Measurements from ENCODE around the gene C16orf82. TPM values are rescaled to one million over a fixed set of nuclear protein-coding genes. Genes with fewer than 3 reads are reported as not detected.

C16orf82 gene
- total and polyA plus RNA-seq, 9 of the 15 experiments (the other 6 are each of a cell fraction or from before 2014, with no cell fraction given): not detected

DNA sequence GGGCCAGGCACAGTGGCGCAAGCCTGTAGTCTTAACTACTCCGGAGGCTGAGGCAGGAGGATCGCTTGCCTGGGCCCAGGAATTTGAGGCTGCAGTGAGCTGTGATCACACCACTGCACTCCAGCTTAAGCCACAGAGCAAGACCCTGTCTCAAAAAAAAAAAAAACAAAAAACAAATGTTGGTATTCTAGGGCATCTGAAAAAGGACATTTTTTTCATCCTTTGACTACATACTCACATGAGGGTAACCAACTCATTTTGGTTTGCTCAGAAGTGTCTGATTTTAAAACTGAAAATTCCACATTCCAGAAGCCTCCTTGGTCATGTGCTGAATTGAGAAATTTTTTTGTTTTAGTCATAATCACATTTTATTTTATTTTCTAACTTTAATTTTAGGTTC is 12.7 kb upstream of the C16orf82 start (continued):
- TF ChIP-seq, protein P1, sequence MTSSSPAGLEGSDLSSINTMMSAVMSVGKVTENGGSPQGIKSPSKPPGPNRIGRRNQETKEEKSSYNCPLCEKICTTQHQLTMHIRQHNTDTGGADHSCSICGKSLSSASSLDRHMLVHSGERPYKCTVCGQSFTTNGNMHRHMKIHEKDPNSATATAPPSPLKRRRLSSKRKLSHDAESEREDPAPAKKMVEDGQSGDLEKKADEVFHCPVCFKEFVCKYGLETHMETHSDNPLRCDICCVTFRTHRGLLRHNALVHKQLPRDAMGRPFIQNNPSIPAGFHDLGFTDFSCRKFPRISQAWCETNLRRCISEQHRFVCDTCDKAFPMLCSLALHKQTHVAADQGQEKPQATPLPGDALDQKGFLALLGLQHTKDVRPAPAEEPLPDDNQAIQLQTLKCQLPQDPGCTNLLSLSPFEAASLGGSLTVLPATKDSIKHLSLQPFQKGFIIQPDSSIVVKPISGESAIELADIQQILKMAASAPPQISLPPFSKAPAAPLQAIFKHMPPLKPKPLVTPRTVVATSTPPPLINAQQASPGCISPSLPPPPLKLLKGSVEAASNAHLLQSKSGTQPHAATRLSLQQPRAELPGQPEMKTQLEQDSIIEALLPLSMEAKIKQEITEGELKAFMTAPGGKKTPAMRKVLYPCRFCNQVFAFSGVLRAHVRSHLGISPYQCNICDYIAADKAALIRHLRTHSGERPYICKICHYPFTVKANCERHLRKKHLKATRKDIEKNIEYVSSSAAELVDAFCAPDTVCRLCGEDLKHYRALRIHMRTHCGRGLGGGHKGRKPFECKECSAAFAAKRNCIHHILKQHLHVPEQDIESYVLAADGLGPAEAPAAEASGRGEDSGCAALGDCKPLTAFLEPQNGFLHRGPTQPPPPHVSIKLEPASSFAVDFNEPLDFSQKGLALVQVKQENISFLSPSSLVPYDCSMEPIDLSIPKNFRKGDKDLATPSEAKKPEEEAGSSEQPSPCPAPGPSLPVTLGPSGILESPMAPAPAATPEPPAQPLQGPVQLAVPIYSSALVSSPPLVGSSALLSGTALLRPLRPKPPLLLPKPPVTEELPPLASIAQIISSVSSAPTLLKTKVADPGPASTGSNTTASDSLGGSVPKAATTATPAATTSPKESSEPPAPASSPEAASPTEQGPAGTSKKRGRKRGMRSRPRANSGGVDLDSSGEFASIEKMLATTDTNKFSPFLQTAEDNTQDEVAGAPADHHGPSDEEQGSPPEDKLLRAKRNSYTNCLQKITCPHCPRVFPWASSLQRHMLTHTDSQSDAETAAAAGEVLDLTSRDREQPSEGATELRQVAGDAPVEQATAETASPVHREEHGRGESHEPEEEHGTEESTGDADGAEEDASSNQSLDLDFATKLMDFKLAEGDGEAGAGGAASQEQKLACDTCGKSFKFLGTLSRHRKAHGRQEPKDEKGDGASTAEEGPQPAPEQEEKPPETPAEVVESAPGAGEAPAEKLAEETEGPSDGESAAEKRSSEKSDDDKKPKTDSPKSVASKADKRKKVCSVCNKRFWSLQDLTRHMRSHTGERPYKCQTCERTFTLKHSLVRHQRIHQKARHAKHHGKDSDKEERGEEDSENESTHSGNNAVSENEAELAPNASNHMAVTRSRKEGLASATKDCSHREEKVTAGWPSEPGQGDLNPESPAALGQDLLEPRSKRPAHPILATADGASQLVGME (CRISPR knock-in tag; IDR thresholded peaks at IDR 0.05): no peak
- no peak for TF ChIP-seq CHD2 (IDR thresholded peaks at IDR 0.05; ENCODE audit: low read depth, low read length)

DNA sequence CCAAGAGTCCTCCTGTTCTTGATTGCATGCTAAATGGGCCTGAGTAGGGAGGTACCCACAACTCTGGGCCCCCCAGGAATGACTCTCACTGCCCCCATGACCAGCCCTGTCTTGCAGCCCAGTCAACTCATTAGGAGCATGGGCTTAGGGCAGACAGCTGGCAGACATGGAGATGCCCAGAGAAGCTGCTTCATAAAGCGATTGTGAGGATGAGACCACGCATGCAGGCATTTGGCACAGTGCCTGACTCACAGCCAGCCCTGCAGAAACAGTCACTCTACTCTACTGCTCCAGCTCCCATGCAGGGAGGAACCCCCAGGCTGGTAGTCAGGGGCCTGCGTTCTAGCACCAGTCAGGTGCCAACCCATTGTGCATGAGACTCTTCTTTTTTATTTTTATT is 8.4 kb upstream of the C16orf82 start:
- intact Hi-C loops (cut with micrococcal nuclease): loop anchor here (10.0 kb wide), 1 partner anchor 63 kb away; no protein-coding TSS in a partner anchor
- no peaks in the 10 kb centered on the region for H3K9me1 ChIP-seq (ENCODE audit: control insufficient read depth, insufficient read depth, low read length)
- no peak overlapping the region for H3K9ac ChIP-seq (ENCODE audit: insufficient read depth in 1 of 2, low read depth in 2 of 2, low read length in 2 of 2)
- 3% methylated on average over 3 of the region's 3 CpGs for WGBS (ENCODE audit: insufficient coverage, low coverage, missing lambda C conversion rate)
- H2AFZ ChIP-seq (ENCODE audit: low read depth, low read length): no peak overlapping the region
- no peaks in the 10 kb centered on the region for H3K36me3 ChIP-seq (ENCODE audit: control insufficient read depth, insufficient read depth, low read length)
- no peak for FAIRE-seq
- in situ Hi-C loops (cut with MboI): no loop called here
- POLR2A ChIA-PET: no interaction called here
- H3K27ac ChIP-seq (ENCODE audit: extremely low read depth, low read depth, low read length): no peak overlapping the region
- H3K9me3 ChIP-seq (replicated peaks; ENCODE audit: control insufficient read depth, insufficient read depth, low read depth, low read length): no peaks in the 10 kb centered on the region
- no peaks in the 10 kb centered on the region for H3K79me2 ChIP-seq (ENCODE audit: control insufficient read depth, insufficient read depth, low read length)
- TF ChIP-seq COPS2 (conservative IDR thresholded peaks at IDR 0.05) (no peak), HNRNPL (IDR thresholded peaks at IDR 0.05; ENCODE audit: low read depth, low read length) (no peak), MBD2 (IDR thresholded peaks at IDR 0.05; ENCODE audit: borderline replicate concordance, low read depth) (no peak), CXXC5 (CRISPR knock-in tag; IDR thresholded peaks at IDR 0.05) (no peak), MCM2 (IDR thresholded peaks at IDR 0.05; ENCODE audit: low read depth) (no peak)
- TF ChIP-seq, protein P2, sequence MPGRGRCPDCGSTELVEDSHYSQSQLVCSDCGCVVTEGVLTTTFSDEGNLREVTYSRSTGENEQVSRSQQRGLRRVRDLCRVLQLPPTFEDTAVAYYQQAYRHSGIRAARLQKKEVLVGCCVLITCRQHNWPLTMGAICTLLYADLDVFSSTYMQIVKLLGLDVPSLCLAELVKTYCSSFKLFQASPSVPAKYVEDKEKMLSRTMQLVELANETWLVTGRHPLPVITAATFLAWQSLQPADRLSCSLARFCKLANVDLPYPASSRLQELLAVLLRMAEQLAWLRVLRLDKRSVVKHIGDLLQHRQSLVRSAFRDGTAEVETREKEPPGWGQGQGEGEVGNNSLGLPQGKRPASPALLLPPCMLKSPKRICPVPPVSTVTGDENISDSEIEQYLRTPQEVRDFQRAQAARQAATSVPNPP (IDR thresholded peaks at IDR 0.05; ENCODE audit: borderline replicate concordance, insufficient read depth, insufficient read length): no peak
- TF ChIP-seq, protein P3, sequence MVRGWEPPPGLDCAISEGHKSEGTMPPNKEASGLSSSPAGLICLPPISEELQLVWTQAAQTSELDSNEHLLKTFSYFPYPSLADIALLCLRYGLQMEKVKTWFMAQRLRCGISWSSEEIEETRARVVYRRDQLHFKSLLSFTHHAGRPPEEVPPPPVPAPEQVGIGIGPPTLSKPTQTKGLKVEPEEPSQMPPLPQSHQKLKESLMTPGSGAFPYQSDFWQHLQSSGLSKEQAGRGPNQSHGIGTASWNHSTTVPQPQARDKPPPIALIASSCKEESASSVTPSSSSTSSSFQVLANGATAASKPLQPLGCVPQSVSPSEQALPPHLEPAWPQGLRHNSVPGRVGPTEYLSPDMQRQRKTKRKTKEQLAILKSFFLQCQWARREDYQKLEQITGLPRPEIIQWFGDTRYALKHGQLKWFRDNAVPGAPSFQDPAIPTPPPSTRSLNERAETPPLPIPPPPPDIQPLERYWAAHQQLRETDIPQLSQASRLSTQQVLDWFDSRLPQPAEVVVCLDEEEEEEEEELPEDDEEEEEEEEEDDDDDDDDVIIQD (CRISPR knock-in tag; IDR thresholded peaks at IDR 0.05): no peak
- CTCF ChIA-PET (ENCODE audit: low intra/inter-chr PET ratio): no interaction called here
- no peaks in the 10 kb centered on the region for H4K20me1 ChIP-seq (replicated peaks; ENCODE audit: control insufficient read depth, insufficient read depth, low read length)
- H3K4me3 ChIP-seq: no peak overlapping the region
- ATAC-seq: no peak
- no peak overlapping the region for H3K4me2 ChIP-seq (ENCODE audit: insufficient read depth, low read length)
- no TSS peak for BruUV-seq (replicated peaks)
- no peaks in the 10 kb centered on the region for H3K4me1 ChIP-seq (replicated peaks in 1 of 2; ENCODE audit: control insufficient read depth in 2 of 2, insufficient read depth in 2 of 2, low read length in 2 of 2)
- H3K27me3 ChIP-seq (ENCODE audit: control insufficient read depth in 2 of 2, insufficient read depth in 2 of 2, low read length in 2 of 2): peaks cover under 1 to 30% of the 10 kb centered on the region in 2 experiments; a peak in 3 of 5 replicates
- no peak for DNase-seq (ENCODE audit: extremely low read depth in 1 of 4, low spot score in 3 of 4)
